Measurements from ENCODE around the gene CRIM1.

DNA sequence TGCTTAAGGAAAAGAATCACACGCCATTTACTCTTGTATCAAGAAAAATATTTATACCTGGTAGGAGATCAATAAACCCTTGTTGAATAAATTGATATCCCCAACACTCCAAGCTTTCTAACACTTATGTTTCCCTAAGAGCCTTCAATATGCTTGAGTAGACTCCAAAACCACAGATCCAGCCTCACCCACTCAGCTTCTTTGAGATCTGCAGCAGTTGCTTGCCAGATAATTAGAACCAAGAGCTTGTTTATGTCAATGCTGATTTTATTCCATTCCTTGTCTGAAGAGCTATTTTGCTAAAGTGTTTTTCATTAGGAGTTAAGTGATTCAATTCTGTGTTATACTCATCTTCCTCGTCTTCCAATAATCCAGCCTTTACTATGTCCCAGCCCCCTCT is 26.3 kb upstream of the CRIM1 start:
- TF ChIP-seq EZH2 (IDR thresholded peaks at IDR 0.05; ENCODE audit: low read depth, unreplicated experiment) (no peak), CREB1 (CRISPR knock-in tag; IDR thresholded peaks at IDR 0.05; ENCODE audit: low read depth) (no peak)
- TF ChIP-seq, protein P1, sequence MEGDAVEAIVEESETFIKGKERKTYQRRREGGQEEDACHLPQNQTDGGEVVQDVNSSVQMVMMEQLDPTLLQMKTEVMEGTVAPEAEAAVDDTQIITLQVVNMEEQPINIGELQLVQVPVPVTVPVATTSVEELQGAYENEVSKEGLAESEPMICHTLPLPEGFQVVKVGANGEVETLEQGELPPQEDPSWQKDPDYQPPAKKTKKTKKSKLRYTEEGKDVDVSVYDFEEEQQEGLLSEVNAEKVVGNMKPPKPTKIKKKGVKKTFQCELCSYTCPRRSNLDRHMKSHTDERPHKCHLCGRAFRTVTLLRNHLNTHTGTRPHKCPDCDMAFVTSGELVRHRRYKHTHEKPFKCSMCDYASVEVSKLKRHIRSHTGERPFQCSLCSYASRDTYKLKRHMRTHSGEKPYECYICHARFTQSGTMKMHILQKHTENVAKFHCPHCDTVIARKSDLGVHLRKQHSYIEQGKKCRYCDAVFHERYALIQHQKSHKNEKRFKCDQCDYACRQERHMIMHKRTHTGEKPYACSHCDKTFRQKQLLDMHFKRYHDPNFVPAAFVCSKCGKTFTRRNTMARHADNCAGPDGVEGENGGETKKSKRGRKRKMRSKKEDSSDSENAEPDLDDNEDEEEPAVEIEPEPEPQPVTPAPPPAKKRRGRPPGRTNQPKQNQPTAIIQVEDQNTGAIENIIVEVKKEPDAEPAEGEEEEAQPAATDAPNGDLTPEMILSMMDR (conservative IDR thresholded peaks at IDR 0.05; ENCODE audit: low read depth in 2 of 2) = no peak
